DOHH2 (cell line): Measurements from ENCODE around the gene P4HA2.

Experiments used
- H3F3A ChIP-seq: fragments of 200-600 bp; sonication (generic), shearing (Covaris generic); 2 replicates; pipeline ENCODE4 v1.6.0; 2016; ENCODE audit warnings: antibody characterized with exemption, mild to moderate bottlenecking; ENCODE audit not compliant: control insufficient read depth, insufficient read depth
- H3K27ac ChIP-seq: fragments of 200-600 bp; sonication (generic); 2 replicates; pipeline ENCODE4 v1.5.1; 2014; ENCODE audit warnings: low read depth, mild to moderate bottlenecking, low read length, moderate library complexity
- H3K27me3 ChIP-seq: fragments of 200-600 bp; sonication (generic); 2 replicates; pipeline ENCODE4 v1.6.1; 2014; ENCODE audit warnings: mild to moderate bottlenecking, low read length, mixed read lengths; ENCODE audit not compliant: control insufficient read depth
- H3K36me3 ChIP-seq: fragments of 200-600 bp; sonication (generic); 2 replicates; pipeline ENCODE4 v1.6.1; 2014; ENCODE audit warnings: mild to moderate bottlenecking, low read length, moderate library complexity, mixed read lengths; ENCODE audit not compliant: control insufficient read depth
- H3K4me1 ChIP-seq: fragments of 200-600 bp; sonication (generic); 2 replicates; pipeline ENCODE4 v1.6.1; 2014; ENCODE audit warnings: mild to moderate bottlenecking, low read length, mixed read lengths; ENCODE audit not compliant: control insufficient read depth
- H3K4me2 ChIP-seq: fragments of 200-600 bp; sonication (generic); 2 replicates; pipeline ENCODE4 v1.6.0; 2014; ENCODE audit warnings: mild to moderate bottlenecking, low read length, moderate library complexity
- H3K4me3 ChIP-seq: fragments of 200-600 bp; sonication (generic); 2 replicates; pipeline ENCODE4 v1.5.1; 2014; ENCODE audit warnings: mild to moderate bottlenecking, low read length, mixed read lengths
- H3K79me2 ChIP-seq: fragments of 200-600 bp; sonication (generic); 2 replicates; pipeline ENCODE4 v1.6.1; 2014; ENCODE audit warnings: mild to moderate bottlenecking, low read length, mixed read lengths; ENCODE audit not compliant: control insufficient read depth
- H3K9me2 ChIP-seq: fragments of 200-600 bp; sonication (generic); replicated peaks from 2 replicates; pipeline ENCODE4 v1.6.1; 2014; ENCODE audit warnings: mild to moderate bottlenecking, low read length, mixed read lengths; ENCODE audit not compliant: control insufficient read depth
- H3K9me3 ChIP-seq: fragments of 200-600 bp; sonication (generic); 2 replicates; pipeline ENCODE4 v1.6.1; 2014; ENCODE audit warnings: antibody characterized with exemption, low read length, mixed read lengths; ENCODE audit not compliant: control insufficient read depth, insufficient read depth
- H4K20me1 ChIP-seq: fragments of 200-600 bp; sonication (generic); 2 replicates; pipeline ENCODE4 v1.6.0; 2014; ENCODE audit warnings: low read depth, mild to moderate bottlenecking, antibody characterized with exemption, low read length, moderate library complexity; ENCODE audit not compliant: control insufficient read depth, insufficient read depth
- CTCF ChIP-seq: fragments of 200-600 bp; sonication (generic); IDR thresholded peaks from one replicate; pipeline ENCODE4 v1.5.1; 2014; ENCODE audit warnings: antibody characterized with exemption, mild to moderate bottlenecking, low read depth, low read length; ENCODE audit not compliant: poor library complexity, severe bottlenecking
- EZH2phosphoT487 ChIP-seq: fragments of 200-600 bp; sonication (generic); IDR thresholded peaks from 2 replicates; pipeline ENCODE4 v1.6.1; 2017; ENCODE audit warnings: borderline replicate concordance, mild to moderate bottlenecking, antibody characterized with exemption, low read length, moderate library complexity, mixed read lengths

P4HA2 gene

DNA sequence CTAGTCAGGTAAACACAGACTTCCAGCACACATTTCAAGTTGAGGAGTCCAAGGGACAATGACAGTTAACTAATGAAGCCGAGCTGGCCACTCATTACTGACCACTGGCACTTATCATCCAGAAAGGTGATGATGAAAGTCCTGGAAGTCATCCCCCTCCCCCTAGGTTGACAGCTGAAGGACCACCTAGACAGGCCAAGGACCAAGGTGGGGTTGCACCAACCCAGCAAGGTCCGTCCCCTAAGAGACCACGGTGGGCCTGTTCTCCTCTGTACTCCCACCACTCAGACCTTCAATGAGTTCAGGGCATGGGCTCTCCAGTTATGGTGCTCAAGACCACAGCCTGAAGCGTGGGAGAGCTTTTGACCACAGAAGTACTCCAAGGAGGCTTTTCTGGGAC lies 13.2 kb downstream of the P4HA2 start:
- no peak overlapping the region for H3K4me2 ChIP-seq
- H3K36me3 ChIP-seq = no peaks in the 10 kb centered on the region
- H3K27ac ChIP-seq = no peak overlapping the region
- H3F3A ChIP-seq = no peaks in the 10 kb centered on the region
- H3K4me3 ChIP-seq = no peak overlapping the region
- 0 out of 2 replicates have a peak, but pooled peaks cover 2% of the 10 kb centered on the region for H3K27me3 ChIP-seq
- H4K20me1 ChIP-seq = no peaks in the 10 kb centered on the region
- no peaks in the 10 kb centered on the region for H3K4me1 ChIP-seq
- H3K9me2 ChIP-seq = no peaks in the 10 kb centered on the region
- H3K79me2 ChIP-seq = no peaks in the 10 kb centered on the region
- TF ChIP-seq EZH2phosphoT487 (no peak), CTCF (no peak)
- no peaks in the 10 kb centered on the region for H3K9me3 ChIP-seq

- Histone ChIP-seq H3K79me2 (no peaks in the 10 kb centered on the region), H3F3A (no peaks in the 10 kb centered on the region), H3K27ac (no peak overlapping the region), H3K9me2 (no peaks in the 10 kb centered on the region), H3K4me1 (no peaks in the 10 kb centered on the region), H3K36me3 (no peaks in the 10 kb centered on the region), H3K4me2 (no peak overlapping the region), H3K27me3 (0 out of 2 replicates have a peak, but pooled peaks cover 2% of the 10 kb centered on the region), H3K4me3 (no peak overlapping the region), H3K9me3 (no peaks in the 10 kb centered on the region), H4K20me1 (no peaks in the 10 kb centered on the region)
- TF ChIP-seq CTCF (no peak), EZH2phosphoT487 (no peak)
Observed at GRCh38 chr5:132213666-132214065, 14.0 kb downstream of the P4HA2 start.

GRCh38 chr5:132211787-132212186 lies 15.9 kb downstream of the P4HA2 start:
- no peaks in the 10 kb centered on the region for H3F3A ChIP-seq
- H3K4me1 ChIP-seq = no peaks in the 10 kb centered on the region
- no peak overlapping the region for H3K27ac ChIP-seq
- no peaks in the 10 kb centered on the region for H3K79me2 ChIP-seq
- no peaks in the 10 kb centered on the region for H4K20me1 ChIP-seq
- TF ChIP-seq CTCF = no peak
- no peak for TF ChIP-seq EZH2phosphoT487
- no peak overlapping the region for H3K4me2 ChIP-seq
- H3K4me3 ChIP-seq = no peak overlapping the region
- no peaks in the 10 kb centered on the region for H3K36me3 ChIP-seq
- peaks cover 2% of the 10 kb centered on the region; the same call in 1 of the 2 replicates for H3K27me3 ChIP-seq
- no peaks in the 10 kb centered on the region for H3K9me2 ChIP-seq
- H3K9me3 ChIP-seq = no peaks in the 10 kb centered on the region
